ENCODE results near the gene AKAP12.

AKAP12 gene

GRCh38 chr6:151325075-151326050 lies 85.6 kb downstream of the AKAP12 start:
- TF ChIP-seq SIN3A (IDR thresholded peaks at IDR 0.05; ENCODE audit: borderline replicate concordance, insufficient read depth, low read length) (no peak), POLR2AphosphoS5 (IDR thresholded peaks at IDR 0.05; ENCODE audit: low read depth, low read length) (no peak), TAF1 (IDR thresholded peaks at IDR 0.05; ENCODE audit: borderline replicate concordance, insufficient read depth, low read length) (no peak), FOXP2 (optimal IDR thresholded peaks at IDR 0.05; ENCODE audit: borderline replicate concordance, extremely low read depth, extremely low read length, insufficient read depth) (no peak), REST (IDR thresholded peaks at IDR 0.05; ENCODE audit: insufficient read depth in 1 of 2, low read depth in 2 of 2, low read length in 2 of 2) (no peak)

GRCh38 chr6:151326116-151326825 lies 86.5 kb downstream of the AKAP12 start:
- TF ChIP-seq SIN3A (IDR thresholded peaks at IDR 0.05; ENCODE audit: borderline replicate concordance, insufficient read depth, low read length), result no peak
- TF ChIP-seq FOXP2 (optimal IDR thresholded peaks at IDR 0.05; ENCODE audit: borderline replicate concordance, extremely low read depth, extremely low read length, insufficient read depth), result no peak
- TF ChIP-seq POLR2AphosphoS5 (IDR thresholded peaks at IDR 0.05; ENCODE audit: low read depth, low read length), result no peak
- no peak for TF ChIP-seq TAF1 (IDR thresholded peaks at IDR 0.05; ENCODE audit: borderline replicate concordance, insufficient read depth, low read length)

GRCh38 chr6:151327101-151327500 lies 87.3 kb downstream of the AKAP12 start:
- TF ChIP-seq POLR2AphosphoS5 (IDR thresholded peaks at IDR 0.05; ENCODE audit: low read depth, low read length) (no peak), TAF1 (IDR thresholded peaks at IDR 0.05; ENCODE audit: borderline replicate concordance, insufficient read depth, low read length) (no peak), REST (IDR thresholded peaks at IDR 0.05; ENCODE audit: insufficient read depth in 1 of 2, low read depth in 2 of 2, low read length in 2 of 2) (no peak), FOXP2 (optimal IDR thresholded peaks at IDR 0.05; ENCODE audit: borderline replicate concordance, extremely low read depth, extremely low read length, insufficient read depth) (no peak), SIN3A (IDR thresholded peaks at IDR 0.05; ENCODE audit: borderline replicate concordance, insufficient read depth, low read length) (no peak)

GRCh38 chr6:151330130-151330696 lies 90.4 kb downstream of the AKAP12 start:
- TF ChIP-seq REST (IDR thresholded peaks at IDR 0.05; ENCODE audit: insufficient read depth in 1 of 2, low read depth in 2 of 2, low read length in 2 of 2) (no peak), FOXP2 (optimal IDR thresholded peaks at IDR 0.05; ENCODE audit: borderline replicate concordance, extremely low read depth, extremely low read length, insufficient read depth) (no peak), TAF1 (IDR thresholded peaks at IDR 0.05; ENCODE audit: borderline replicate concordance, insufficient read depth, low read length) (no peak), POLR2AphosphoS5 (IDR thresholded peaks at IDR 0.05; ENCODE audit: low read depth, low read length) (no peak), SIN3A (IDR thresholded peaks at IDR 0.05; ENCODE audit: borderline replicate concordance, insufficient read depth, low read length) (no peak)

- TF ChIP-seq REST (IDR thresholded peaks at IDR 0.05; ENCODE audit: insufficient read depth in 1 of 2, low read depth in 2 of 2, low read length in 2 of 2) (no peak), TAF1 (IDR thresholded peaks at IDR 0.05; ENCODE audit: borderline replicate concordance, insufficient read depth, low read length) (no peak), POLR2AphosphoS5 (IDR thresholded peaks at IDR 0.05; ENCODE audit: low read depth, low read length) (no peak)
Measured at GRCh38 chr6:151335930-151336329, 96.2 kb downstream of the AKAP12 start.

Measured in PFSK-1 (cell line).